ENCODE data around the gene KLK12. TPM values are rescaled to one million over a fixed set of nuclear protein-coding genes. Genes with fewer than 3 reads are reported as not detected.

The KLK12 gene
- total and polyA plus RNA-seq, 8 donors, result 0.31 to 1.3 (median 0.44) TPM; not detected in 1

DNA sequence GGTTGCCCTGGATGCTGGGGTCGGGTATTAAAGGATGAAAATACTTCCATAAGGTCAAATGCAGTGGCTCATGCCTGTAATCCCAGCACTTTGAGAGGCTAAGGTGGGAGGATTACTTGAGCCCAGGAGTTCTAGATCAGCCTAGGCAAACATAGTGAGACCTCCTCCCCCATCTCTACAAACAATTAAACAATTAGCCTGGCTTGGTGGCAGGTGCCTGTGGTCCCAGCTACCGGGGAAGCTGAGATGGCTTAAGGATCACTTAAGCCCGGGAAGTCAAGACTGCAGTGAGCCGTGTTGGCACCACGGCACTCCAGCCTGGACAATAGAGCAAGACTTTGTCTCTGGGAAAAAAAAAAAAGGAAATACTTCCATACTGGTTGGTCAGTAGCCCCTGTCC lies 9.9 kb downstream of the KLK12 start:
- ATAC-seq (no peak), DNase-seq (no peak)
- no peak overlapping the region for H3K27ac ChIP-seq
- H3K4me3 ChIP-seq, result no peak overlapping the region
- intact Hi-C loops (cut with DNase I), result loop anchor here in 1 of 2 donors (10.0 kb wide), 1 partner anchor 150 kb away; no protein-coding TSS in a partner anchor
- no peaks in the 10 kb centered on the region for H3K4me1 ChIP-seq
- TF ChIP-seq, protein P1, sequence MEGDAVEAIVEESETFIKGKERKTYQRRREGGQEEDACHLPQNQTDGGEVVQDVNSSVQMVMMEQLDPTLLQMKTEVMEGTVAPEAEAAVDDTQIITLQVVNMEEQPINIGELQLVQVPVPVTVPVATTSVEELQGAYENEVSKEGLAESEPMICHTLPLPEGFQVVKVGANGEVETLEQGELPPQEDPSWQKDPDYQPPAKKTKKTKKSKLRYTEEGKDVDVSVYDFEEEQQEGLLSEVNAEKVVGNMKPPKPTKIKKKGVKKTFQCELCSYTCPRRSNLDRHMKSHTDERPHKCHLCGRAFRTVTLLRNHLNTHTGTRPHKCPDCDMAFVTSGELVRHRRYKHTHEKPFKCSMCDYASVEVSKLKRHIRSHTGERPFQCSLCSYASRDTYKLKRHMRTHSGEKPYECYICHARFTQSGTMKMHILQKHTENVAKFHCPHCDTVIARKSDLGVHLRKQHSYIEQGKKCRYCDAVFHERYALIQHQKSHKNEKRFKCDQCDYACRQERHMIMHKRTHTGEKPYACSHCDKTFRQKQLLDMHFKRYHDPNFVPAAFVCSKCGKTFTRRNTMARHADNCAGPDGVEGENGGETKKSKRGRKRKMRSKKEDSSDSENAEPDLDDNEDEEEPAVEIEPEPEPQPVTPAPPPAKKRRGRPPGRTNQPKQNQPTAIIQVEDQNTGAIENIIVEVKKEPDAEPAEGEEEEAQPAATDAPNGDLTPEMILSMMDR (IDR thresholded peaks at IDR 0.05), result no peak
- H3K36me3 ChIP-seq, result no peaks in the 10 kb centered on the region
- peaks cover 4 to 95% of the 10 kb centered on the region in 2 donors for H3K27me3 ChIP-seq
- no peaks in the 10 kb centered on the region for H3K9me3 ChIP-seq

DNA sequence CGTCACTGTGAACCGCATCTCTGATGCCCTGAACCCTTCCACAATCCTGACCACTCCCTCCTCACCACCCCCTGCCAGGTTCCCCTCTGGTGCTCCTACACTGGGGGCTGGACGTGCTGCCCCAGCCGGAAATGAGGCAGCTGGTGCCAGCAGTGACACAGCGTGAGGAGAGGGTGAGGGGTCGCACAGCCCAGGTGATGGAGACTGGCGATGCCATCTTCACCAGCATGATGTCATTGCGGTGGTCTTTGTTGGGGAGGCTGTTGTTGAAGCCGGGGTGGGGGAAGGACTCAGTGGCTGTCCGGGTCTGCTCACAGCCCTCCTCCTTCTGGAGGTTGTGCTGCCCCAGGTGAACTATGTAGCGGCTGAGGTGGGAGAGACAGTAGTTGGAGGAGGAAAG lies 10.9 kb downstream of the KLK12 start:
- ATAC-seq (no peak), DNase-seq (no peak)
- Histone ChIP-seq H3K27me3 (peaks cover 13 to 95% of the 10 kb centered on the region in 2 donors), H3K4me3 (no peak overlapping the region), H3K9me3 (no peaks in the 10 kb centered on the region), H3K27ac (no peak overlapping the region), H3K36me3 (no peaks in the 10 kb centered on the region), H3K4me1 (no peaks in the 10 kb centered on the region)
- TF ChIP-seq, protein P1 (IDR thresholded peaks at IDR 0.05), result no peak
- intact Hi-C loops (cut with DNase I), result loop anchor here in 1 of 2 donors (10.0 kb wide), 1 partner anchor 151 kb away; no protein-coding TSS in a partner anchor

GRCh38 chr19:51022526-51022925 lies 12.3 kb downstream of the KLK12 start:
- H3K27ac ChIP-seq, result no peak overlapping the region
- TF ChIP-seq, protein P1 (IDR thresholded peaks at IDR 0.05), result no peak
- DNase-seq (no peak), ATAC-seq (no peak)
- no peaks in the 10 kb centered on the region for H3K4me1 ChIP-seq
- intact Hi-C loops (cut with DNase I), result loop anchor here in 1 of 2 donors (10.0 kb wide), 1 partner anchor 152 kb away; no protein-coding TSS in a partner anchor
- no peak overlapping the region for H3K4me3 ChIP-seq
- H3K36me3 ChIP-seq, result no peaks in the 10 kb centered on the region
- peaks cover 26 to 96% of the 10 kb centered on the region in 2 donors for H3K27me3 ChIP-seq
- no peaks in the 10 kb centered on the region for H3K9me3 ChIP-seq

DNA sequence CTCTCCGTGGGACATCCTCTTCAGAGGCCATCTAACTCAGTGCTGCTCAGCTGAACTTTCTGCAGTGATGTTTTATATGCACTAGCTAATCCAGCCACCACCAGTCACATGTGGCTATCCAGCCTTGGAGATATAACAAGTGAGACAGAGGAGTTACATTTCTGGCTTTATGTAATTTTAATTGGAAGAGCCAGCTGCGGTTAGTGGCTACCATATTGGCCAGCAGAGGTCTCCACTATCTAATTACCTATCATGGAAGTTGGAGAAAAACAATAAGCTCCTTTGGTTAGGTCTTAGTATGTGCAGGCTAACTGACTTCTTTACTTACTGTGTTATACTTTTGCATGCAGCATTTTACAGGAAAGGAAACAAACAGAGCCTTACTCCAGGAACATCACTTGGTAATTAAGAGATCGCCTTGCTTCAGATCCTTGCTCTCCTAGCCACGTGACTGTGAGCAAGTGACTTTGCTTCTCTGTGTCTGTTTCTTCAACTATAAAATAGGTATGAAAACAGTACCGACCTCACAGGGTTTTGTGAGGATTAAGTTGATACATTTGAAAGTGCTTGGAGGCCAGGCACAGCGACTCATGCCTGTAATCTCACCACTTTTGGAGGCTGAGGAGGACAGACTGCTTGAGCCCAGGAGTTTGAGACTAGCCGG lies 13.7 kb downstream of the KLK12 start:
- TF ChIP-seq, protein P1 (IDR thresholded peaks at IDR 0.05), result peak; percentile 53 to 56
- peaks cover 37 to 96% of the 10 kb centered on the region in 2 donors for H3K27me3 ChIP-seq
- no peak overlapping the region for H3K4me3 ChIP-seq
- H3K36me3 ChIP-seq, result no peaks in the 10 kb centered on the region
- no peaks in the 10 kb centered on the region for H3K9me3 ChIP-seq
- peak; percentile 62 for ATAC-seq
- DNase-seq, result peak in 1 of 4 donors; percentile 40
- no peak overlapping the region for H3K27ac ChIP-seq
- intact Hi-C loops (cut with DNase I), result loop anchor here in 1 of 2 donors (10.0 kb wide), 1 partner anchor 154 kb away; no protein-coding TSS in a partner anchor
- H3K4me1 ChIP-seq, result peaks cover 0 to 4% of the 10 kb centered on the region in 2 donors

GRCh38 chr19:51019544-51019925 lies 15.3 kb downstream of the KLK12 start, which contains the start of gene KLK10:
KLK10 (minus strand) TSS chr19:51019709; CDS start chr19:51019130, 579 bp downstream.
- intact Hi-C loops (cut with DNase I), result no loop called here
- H3K27me3 ChIP-seq, result peaks cover 34 to 96% of the 10 kb centered on the region in 2 donors

More at GRCh38 chr19:51019544-51019925, 15.3 kb downstream of the KLK12 start, which contains the start of gene KLK10:
- Histone ChIP-seq H3K4me1 (peaks cover 0 to 4% of the 10 kb centered on the region in 2 donors), H3K36me3 (no peaks in the 10 kb centered on the region), H3K27ac (no peak within 1 kb of the TSS), H3K9me3 (no peaks in the 10 kb centered on the region), H3K4me3 (peak within 1 kb of the TSS in 1 of 2 donors; percentile 41)
- TF ChIP-seq, protein P1 (IDR thresholded peaks at IDR 0.05), result no peak
- DNase-seq, result no peak
- ATAC-seq, result no peak

Measured in left lung (tissue), 10 donors.